Stomach (tissue), 9 donors: ENCODE results near the gene AKAP6. TPM values are rescaled to one million over a fixed set of nuclear protein-coding genes. Genes with fewer than 3 reads are reported as not detected.
"Not testable (repeated sequence)": the region's sequence is repeated elsewhere in the genome, so short reads cannot be mapped to it uniquely, and the experiment has no call there.

Source experiments
- DNase-seq, 2 donors: peaks; one replicate each; pipeline versions ENCODE4 v3.0.0 to v3.0.0-alpha.2; 2013 to 2019
- H3K27ac ChIP-seq, 5 donors: fragments of 200-600 bp in 4 of 5; sonication (generic) in 4 of 5; one replicate each; pipeline ENCODE4 v1.5.1; 2013 to 2019; ENCODE audit warnings: mild to moderate bottlenecking in 1 of 5, moderate library complexity in 1 of 5
- H3K27me3 ChIP-seq, 3 donors: fragments of 200-600 bp; sonication (generic); one replicate each; pipeline ENCODE4 v1.5.1; 2017 to 2019; ENCODE audit warnings: mixed run types in 1 of 3
- H3K36me3 ChIP-seq, 4 donors: fragments of 200-600 bp; sonication (generic); 1 replicate in 3 of 4; 2 replicates in 1 of 4; pipeline ENCODE4 v1.5.1; 2016 to 2019
- H3K4me1 ChIP-seq, 4 donors: fragments of 200-600 bp; sonication (generic); one replicate each; pipeline ENCODE4 v1.5.1; 2016 to 2019
- H3K4me3 ChIP-seq, 4 donors: fragments of 200-600 bp; sonication (generic) in 3 of 4; one replicate each; pipeline ENCODE4 v1.5.1; 2016 to 2019; ENCODE audit warnings: mild to moderate bottlenecking in 1 of 4
- H3K9me3 ChIP-seq, 4 donors: fragments of 200-600 bp; sonication (generic); one replicate each; pipeline ENCODE4 v1.5.1; 2016 to 2019
- EP300 ChIP-seq: sonication (generic); formaldehyde crosslinking; IDR thresholded peaks from one replicate; pipeline ENCODE4 v1.6.1; 2017; ENCODE audit warnings: antibody characterized with exemption
- POLR2A ChIP-seq, 4 donors: fragments of 450-650 bp; IDR thresholded peaks; one replicate each; pipeline ENCODE4 v1.6.1; 2016; ENCODE audit warnings: antibody characterized with exemption in 4 of 4, control low read depth in 2 of 4, mild to moderate bottlenecking in 1 of 4, moderate library complexity in 1 of 4
- POLR2AphosphoS5 ChIP-seq, 3 donors: sonication (generic); formaldehyde crosslinking; IDR thresholded peaks; one replicate each; pipeline ENCODE4 v1.6.1; 2016; ENCODE audit warnings: antibody characterized with exemption in 3 of 3
- WGBS, 5 donors: extraction: QIAGEN DNeasy Blood & Tissue Kit in 3 of 5; methylation state at CpG; one replicate each; pipeline versions ENCODE4 v1.1.5 to v1.1.7; 2013 to 2018; 5-methylcytosine and 5-hydroxymethylcytosine counted together
- intact Hi-C: fragments of 100-400 bp; cut with DNase I; formaldehyde crosslinking; loops from one replicate; pipeline ENCODE4 v1.15.1; 2023; ENCODE audit warnings: low total_unique reads
- polyA plus RNA-seq, 3 donors: library from polyadenylated mRNA; stranded (reverse); fragments of 200-250 nt; gene quantifications; one replicate each; pipeline ENCODE4 v1.2.3, GENCODE V29; 2013
- total RNA-seq, 5 donors: library from RNA; depleted of rRNA; stranded (reverse); fragments of >200 nt; gene quantifications; one replicate each; pipeline versions ENCODE4 v1.1.0 to v1.2.3, GENCODE V29; 2014 to 2016
- TF ChIP-seq, protein P1 (sequence below), 7 experiments: fragments of 450-650 bp in 4 of 7; fragments of 200-600 bp in 3 of 7; sonication (generic) in 3 of 7; IDR thresholded peaks; one replicate each; pipeline ENCODE4 v1.5.1; 2016 to 2019; ENCODE audit warnings: antibody characterized with exemption in 7 of 7, control low read depth in 2 of 7, mild to moderate bottlenecking in 1 of 7
- donor health status: healthy with polysubstance abuse.
- donor health status: Bipolar disorder and iron deficiency.
- donor health status: healthy.

The AKAP6 gene
- total and polyA plus RNA-seq, 8 donors = 0.15 to 132 (median 3.3) TPM

GRCh38 chr14:32576088-32576795 lies 247.1 kb downstream of the AKAP6 start:
- Histone ChIP-seq H3K27me3 (no peaks in the 10 kb centered on the region), H3K4me3 (peak overlapping the region in 2 of 4 donors; percentile 6 to 9), H3K4me1 (peaks cover 0 to 15% (median 0%) of the 10 kb centered on the region in 4 donors), H3K9me3 (no peaks in the 10 kb centered on the region), H3K27ac (no peak overlapping the region), H3K36me3 (no peaks in the 10 kb centered on the region)
- intact Hi-C loops = loop anchor here (5.0 kb wide), 1 partner anchor 1216 kb away; no protein-coding TSS in a partner anchor
- 15 to 21% (median 20%) methylated on average over 6 of the region's 6 CpGs for WGBS, 5 donors
- TF ChIP-seq, protein P1, sequence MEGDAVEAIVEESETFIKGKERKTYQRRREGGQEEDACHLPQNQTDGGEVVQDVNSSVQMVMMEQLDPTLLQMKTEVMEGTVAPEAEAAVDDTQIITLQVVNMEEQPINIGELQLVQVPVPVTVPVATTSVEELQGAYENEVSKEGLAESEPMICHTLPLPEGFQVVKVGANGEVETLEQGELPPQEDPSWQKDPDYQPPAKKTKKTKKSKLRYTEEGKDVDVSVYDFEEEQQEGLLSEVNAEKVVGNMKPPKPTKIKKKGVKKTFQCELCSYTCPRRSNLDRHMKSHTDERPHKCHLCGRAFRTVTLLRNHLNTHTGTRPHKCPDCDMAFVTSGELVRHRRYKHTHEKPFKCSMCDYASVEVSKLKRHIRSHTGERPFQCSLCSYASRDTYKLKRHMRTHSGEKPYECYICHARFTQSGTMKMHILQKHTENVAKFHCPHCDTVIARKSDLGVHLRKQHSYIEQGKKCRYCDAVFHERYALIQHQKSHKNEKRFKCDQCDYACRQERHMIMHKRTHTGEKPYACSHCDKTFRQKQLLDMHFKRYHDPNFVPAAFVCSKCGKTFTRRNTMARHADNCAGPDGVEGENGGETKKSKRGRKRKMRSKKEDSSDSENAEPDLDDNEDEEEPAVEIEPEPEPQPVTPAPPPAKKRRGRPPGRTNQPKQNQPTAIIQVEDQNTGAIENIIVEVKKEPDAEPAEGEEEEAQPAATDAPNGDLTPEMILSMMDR (IDR thresholded peaks at IDR 0.05) = peak in 5 of 7 experiments; percentile 44 to 95 (median 92)
- TF ChIP-seq POLR2A (IDR thresholded peaks at IDR 0.05) (no peak), EP300 (no peak), POLR2AphosphoS5 (IDR thresholded peaks at IDR 0.05) (no peak)
- DNase-seq = peak; percentile 39 to 87

- Histone ChIP-seq H3K4me3 (no peak overlapping the region), H3K4me1 (peaks cover 0 to 15% (median 0%) of the 10 kb centered on the region in 4 donors), H3K27me3 (no peaks in the 10 kb centered on the region), H3K36me3 (no peaks in the 10 kb centered on the region), H3K9me3 (no peaks in the 10 kb centered on the region), H3K27ac (no peak overlapping the region)
- WGBS, 5 donors = 81 to 94% (median 91%) methylated on average over 2 of the region's 2 CpGs
- TF ChIP-seq EP300 (no peak), POLR2AphosphoS5 (IDR thresholded peaks at IDR 0.05) (no peak)
- intact Hi-C loops = loop anchor here (5.0 kb wide), 1 partner anchor 1215 kb away; no protein-coding TSS in a partner anchor
- DNase-seq = no peak
Measured at GRCh38 chr14:32576977-32577376, 247.9 kb downstream of the AKAP6 start.

- Histone ChIP-seq H3K36me3 (no peaks in the 10 kb centered on the region), H3K4me1 (peaks cover 0 to 10% (median 0%) of the 10 kb centered on the region in 4 donors), H3K9me3 (no peaks in the 10 kb centered on the region), H3K27ac (no peak overlapping the region), H3K27me3 (no peaks in the 10 kb centered on the region), H3K4me3 (no peak overlapping the region)
- WGBS, 5 donors = 48 to 81% (median 64%) methylated on average over 1 of the region's 1 CpG
- intact Hi-C loops = loop anchor here (5.0 kb wide), 1 partner anchor 1214 kb away; no protein-coding TSS in a partner anchor
- no peak for TF ChIP-seq EP300
- TF ChIP-seq POLR2AphosphoS5 (IDR thresholded peaks at IDR 0.05) = no peak
- TF ChIP-seq, protein P1 (IDR thresholded peaks at IDR 0.05) = no peak
- no peak for TF ChIP-seq POLR2A (IDR thresholded peaks at IDR 0.05)
- DNase-seq = no peak
Measured at GRCh38 chr14:32578181-32578580, 249.1 kb downstream of the AKAP6 start.

- H3K9me3 ChIP-seq, DNase-seq, H3K36me3 ChIP-seq, H3K4me3 ChIP-seq, H3K4me1 ChIP-seq, intact Hi-C loops, H3K27ac ChIP-seq, H3K27me3 ChIP-seq: not testable (repeated sequence)
- 88 to 94% (median 91%) methylated on average over 11 to 13 of the region's 13 CpGs for WGBS, 5 donors
Measured at GRCh38 chr14:32583427-32583826, 254.3 kb downstream of the AKAP6 start.

DNA sequence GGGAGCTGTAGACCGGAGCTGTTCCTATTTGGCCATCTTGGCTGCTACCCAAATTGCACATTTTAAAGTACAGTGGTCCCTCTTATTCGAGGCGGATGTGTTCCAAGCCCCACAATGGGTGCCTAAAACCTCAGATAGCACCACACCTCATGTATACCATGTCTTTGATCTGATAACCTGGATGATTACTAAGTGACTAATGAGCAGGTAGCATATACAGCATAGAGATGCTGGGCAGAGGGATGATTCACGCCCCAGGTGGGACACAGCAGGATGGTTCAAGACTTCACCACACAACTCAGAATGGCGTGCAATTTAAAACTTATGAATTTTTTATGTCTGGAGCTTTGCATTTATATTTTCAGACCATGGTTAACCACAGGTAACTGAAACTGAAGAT lies 255.0 kb downstream of the AKAP6 start:
- Histone ChIP-seq H3K4me3 (no peak overlapping the region), H3K9me3 (peaks cover 0 to 5% (median 2%) of the 10 kb centered on the region in 4 donors), H3K27me3 (no peaks in the 10 kb centered on the region), H3K4me1 (no peaks in the 10 kb centered on the region), H3K27ac (no peak overlapping the region), H3K36me3 (no peaks in the 10 kb centered on the region)
- 80 to 97% (median 91%) methylated on average over 5 of the region's 5 CpGs for WGBS, 5 donors
- TF ChIP-seq EP300 (no peak), POLR2AphosphoS5 (IDR thresholded peaks at IDR 0.05) (no peak), POLR2A (IDR thresholded peaks at IDR 0.05) (no peak)
- TF ChIP-seq, protein P1 (IDR thresholded peaks at IDR 0.05) = no peak
- intact Hi-C loops = no loop called here
- no peak for DNase-seq
